HG03439 (cell line): ENCODE measurements around the gene METTL15.
"Not testable (repeated sequence)": the region's sequence is repeated elsewhere in the genome, so short reads cannot be mapped to it uniquely, and the experiment has no call there.

ENCODE experiments used
- ATAC-seq: cut with Tn5 transposase; IDR thresholded peaks from one replicate; pipeline ENCODE4 v1.9.1; 2021; ENCODE audit warnings: mild to moderate bottlenecking, moderate library complexity; ENCODE audit not compliant: unreplicated experiment

METTL15 gene

GRCh38 chr11:28108958-28109357, 770 bp downstream of the METTL15 start:
- ATAC-seq = no peak

GRCh38 chr11:28110108-28110820, 2.1 kb downstream of the METTL15 start:
- peak; percentile 40 for ATAC-seq

GRCh38 chr11:28110821-28111200, 2.6 kb downstream of the METTL15 start:
- no peak for ATAC-seq

GRCh38 chr11:28114116-28114515, 5.9 kb downstream of the METTL15 start:
- ATAC-seq = no peak

- no peak for ATAC-seq
These were observed 6.5 kb downstream of the METTL15 start for GRCh38 chr11:28114731-28115130.

GRCh38 chr11:28117712-28118111, 9.5 kb downstream of the METTL15 start:
- no peak for ATAC-seq

- no peak for ATAC-seq
These were observed 15.0 kb downstream of the METTL15 start for GRCh38 chr11:28123151-28123581.

- no peak for ATAC-seq
These were observed 24.4 kb downstream of the METTL15 start for GRCh38 chr11:28132548-28132947.

GRCh38 chr11:28133146-28133545, 25.0 kb downstream of the METTL15 start:
- no peak for ATAC-seq

- not testable (repeated sequence) for ATAC-seq
These were observed 28.0 kb downstream of the METTL15 start for GRCh38 chr11:28136157-28136556.

- ATAC-seq = no peak
These were observed 29.2 kb downstream of the METTL15 start for GRCh38 chr11:28137366-28137765.

GRCh38 chr11:28137832-28138231, 29.6 kb downstream of the METTL15 start:
- no peak for ATAC-seq

- no peak for ATAC-seq
These were observed 31.7 kb downstream of the METTL15 start for GRCh38 chr11:28139841-28140415.

- ATAC-seq = no peak
These were observed 32.7 kb downstream of the METTL15 start for GRCh38 chr11:28140689-28141455.

GRCh38 chr11:28142724-28143123, 34.5 kb downstream of the METTL15 start:
- ATAC-seq = no peak

- ATAC-seq = no peak
These were observed 36.6 kb downstream of the METTL15 start for GRCh38 chr11:28144808-28145207.

GRCh38 chr11:28146123-28146751, 38.0 kb downstream of the METTL15 start:
- ATAC-seq = no peak

- no peak for ATAC-seq
These were observed 44.6 kb downstream of the METTL15 start for GRCh38 chr11:28152743-28153142.

GRCh38 chr11:28153586-28153985, 45.4 kb downstream of the METTL15 start:
- no peak for ATAC-seq

GRCh38 chr11:28168718-28169117, 60.5 kb downstream of the METTL15 start:
- no peak for ATAC-seq

GRCh38 chr11:28169816-28170215, 61.6 kb downstream of the METTL15 start:
- no peak for ATAC-seq
